Stimulated activated CD8-positive, alpha-beta memory T cell treated with anti-CD3 and anti-CD28 coated beads, Interleukin-15, amount 100 ng/mL, for 48 hours (primary cell): ENCODE results near the gene RYR1.

Experiments
- DNase-seq, 2 donors: peaks; one replicate each; pipeline ENCODE4 v3.0.0-alpha.2; 2020; ENCODE audit warnings: low read depth in 2 of 2

The RYR1 gene

DNA sequence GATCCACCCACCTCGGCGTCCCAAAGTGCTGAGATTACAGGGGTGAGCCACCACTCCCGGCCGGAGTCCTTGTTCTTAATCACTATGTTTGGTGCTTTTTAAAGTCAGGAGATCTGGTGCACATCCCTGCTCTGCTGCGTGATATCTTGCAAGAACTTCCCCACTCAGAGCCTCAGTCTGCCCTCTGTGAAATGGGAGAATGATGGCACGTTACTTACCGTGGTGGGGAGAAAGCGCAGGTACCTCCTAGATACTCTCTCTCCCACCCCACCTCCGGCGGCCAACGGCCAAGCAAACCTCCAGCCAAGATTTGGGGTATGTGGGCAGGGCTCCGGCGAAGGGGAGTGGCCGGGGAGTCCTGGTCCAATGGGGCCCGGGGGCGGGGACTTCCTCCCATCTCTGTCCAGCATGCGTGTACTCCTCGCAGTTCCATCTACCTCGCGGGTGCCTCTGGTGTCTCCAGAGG lies at the start of gene RYR1:
Gene RYR1 (plus strand): TSS at position 424 of the 466 bp plus-strand sequence. CDS start 139 bp downstream, outside the sequence.
- peak in 1 of 2 donors; percentile 56 for DNase-seq

DNA sequence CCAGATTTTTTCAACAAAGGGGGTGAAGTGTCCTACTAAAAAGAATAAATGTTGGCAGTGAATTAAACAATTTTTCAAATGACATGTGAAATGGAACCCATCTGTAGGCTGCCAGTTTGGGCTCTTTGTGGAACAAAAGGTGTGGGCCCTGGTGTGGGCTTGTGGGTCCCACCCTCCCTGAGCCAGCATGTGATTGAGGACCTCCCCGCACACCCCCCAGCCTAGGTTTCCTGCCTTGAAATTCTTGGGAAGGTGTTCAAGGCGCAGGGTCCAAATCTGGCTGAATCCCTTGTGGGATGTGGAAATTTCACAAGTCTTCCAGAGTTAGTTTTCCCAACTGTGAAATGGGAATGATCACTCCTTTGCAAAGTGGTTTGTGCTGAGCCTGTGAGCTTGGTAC lies 49.7 kb upstream of the RYR1 start:
- DNase-seq, result no peak

DNA sequence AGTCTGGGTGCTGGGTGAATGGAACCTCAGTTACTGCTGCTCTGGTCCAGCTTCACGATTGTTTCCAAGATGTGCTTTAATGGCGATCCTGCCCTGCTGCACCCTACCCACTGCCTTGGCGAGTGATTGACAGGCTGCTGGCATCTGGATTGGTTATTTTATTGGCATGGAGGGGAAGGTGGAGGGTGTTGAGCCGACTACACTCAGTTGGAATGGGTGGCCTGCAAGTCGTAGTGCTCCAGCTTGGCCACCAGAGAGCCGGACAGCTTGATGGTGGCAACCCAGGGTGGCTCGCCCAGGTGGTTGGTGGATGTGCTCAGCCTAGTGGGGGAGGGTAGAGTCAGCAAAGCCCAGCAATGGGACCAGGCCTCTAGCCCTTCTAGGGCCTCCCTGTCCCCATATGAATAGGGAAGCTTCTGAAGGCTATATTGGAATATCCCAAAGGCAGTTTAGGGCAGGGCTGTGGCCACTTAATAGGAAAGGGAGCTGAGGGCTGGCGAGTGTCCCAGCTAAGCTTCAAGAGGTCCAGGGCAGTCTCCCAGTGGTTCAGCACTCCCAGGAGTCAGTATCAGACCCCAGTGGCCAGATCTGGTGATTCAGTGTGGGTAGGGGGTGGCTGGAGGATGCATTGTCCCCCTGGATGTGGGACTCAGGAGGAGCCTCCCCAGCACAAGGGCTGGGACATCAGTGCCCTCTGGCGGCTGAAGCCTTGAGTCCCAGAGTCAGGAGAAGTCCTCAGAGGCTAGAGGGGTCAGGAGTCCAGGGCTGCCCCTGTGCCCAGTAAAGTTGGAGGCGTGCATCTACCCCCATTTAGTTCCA lies 49.1 kb upstream of the RYR1 start:
- no peak for DNase-seq

DNA sequence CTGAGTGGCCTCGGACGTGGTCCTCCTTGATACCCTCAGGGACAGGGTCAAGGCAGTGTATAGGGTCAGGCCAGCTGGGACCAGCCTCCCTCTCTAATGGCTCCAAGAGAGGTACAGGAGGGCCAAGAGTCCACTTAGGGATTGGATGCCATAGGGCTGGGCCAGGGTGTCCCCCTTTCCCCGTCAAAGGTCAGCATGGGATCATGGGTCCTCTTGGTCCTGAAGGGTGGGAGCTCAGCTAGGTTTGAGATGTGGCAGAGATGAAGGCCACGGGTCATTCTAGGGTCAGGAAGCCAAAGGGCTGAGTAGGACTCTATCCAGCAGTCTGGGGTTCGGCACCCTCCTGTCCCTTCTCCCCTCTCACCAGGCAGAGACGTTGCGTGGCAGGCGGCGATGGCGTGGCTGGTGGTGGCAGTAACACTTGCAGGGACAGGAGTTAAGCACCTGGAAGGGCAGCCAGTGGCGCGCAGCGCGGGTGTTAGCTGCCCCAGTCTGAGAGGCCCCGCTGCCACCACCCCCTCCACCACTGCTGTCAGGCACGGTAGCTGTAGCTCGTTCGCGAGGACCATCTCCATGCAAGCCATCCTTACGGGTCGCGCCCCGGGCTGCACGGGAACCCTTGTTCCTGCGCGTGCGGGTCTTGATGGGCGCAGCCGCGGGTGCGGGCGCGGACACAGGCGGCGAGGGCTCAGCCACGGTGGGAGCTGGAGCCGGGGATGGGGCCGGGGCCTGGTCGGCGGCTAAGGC lies 48.3 kb upstream of the RYR1 start:
- DNase-seq, result no peak

DNA sequence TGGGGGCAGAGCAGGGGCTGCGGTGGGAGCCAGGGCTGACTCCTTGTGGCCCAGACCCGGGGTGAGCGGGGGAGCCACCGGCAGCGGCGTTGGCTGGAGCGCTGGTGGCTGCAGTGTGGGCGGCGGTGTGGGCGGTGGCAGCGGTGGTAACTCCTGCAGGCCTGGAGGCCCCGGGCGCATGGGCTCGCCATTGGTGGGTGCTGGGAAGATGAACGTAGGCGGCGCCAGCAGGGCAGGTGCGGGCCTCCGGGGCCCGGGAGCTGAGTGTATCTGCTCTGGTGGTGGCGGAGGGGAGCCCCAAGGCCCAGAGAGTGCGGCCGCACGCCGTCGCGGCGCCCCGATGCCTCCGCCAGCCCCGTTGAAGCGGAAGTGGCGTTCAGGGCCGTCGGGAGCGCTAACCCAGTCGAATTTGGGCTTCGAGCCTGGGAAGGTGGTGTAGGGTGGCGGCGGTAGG lies 47.7 kb upstream of the RYR1 start:
- no peak for DNase-seq

DNA sequence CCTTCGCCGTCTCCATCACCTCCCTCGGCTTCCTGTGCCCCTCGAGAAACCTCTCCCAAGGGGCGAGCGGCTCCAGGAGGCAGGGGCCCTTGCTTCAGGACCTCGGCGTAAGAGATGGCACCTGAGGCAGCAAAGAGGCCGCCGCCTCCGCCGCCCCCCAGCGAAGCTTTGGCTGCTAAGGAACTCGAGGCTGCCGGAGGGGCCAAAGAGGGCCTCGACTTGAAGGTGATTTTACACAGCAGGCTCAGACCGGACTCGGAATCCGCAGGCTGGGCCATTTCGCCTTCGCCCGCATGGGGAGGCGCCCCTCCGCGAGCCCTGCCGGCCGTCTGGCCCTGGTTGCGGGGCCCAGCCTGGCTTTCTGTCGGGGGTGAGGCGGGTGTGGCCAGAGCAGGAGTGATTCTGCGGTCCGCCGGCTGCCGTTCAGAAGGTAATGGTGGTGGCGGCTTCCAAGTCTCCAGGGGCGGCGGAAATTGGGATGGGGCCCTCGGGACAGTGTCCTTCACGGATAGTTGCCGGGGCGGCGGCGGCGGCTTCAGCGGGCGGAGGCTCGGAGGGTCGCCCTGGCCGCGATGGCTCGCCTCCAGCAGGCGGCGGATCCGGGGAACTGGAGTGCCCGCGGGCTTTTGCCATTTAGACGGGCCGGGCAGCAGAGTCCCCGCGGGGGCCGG lies 47.1 kb upstream of the RYR1 start:
- DNase-seq, result no peak

DNA sequence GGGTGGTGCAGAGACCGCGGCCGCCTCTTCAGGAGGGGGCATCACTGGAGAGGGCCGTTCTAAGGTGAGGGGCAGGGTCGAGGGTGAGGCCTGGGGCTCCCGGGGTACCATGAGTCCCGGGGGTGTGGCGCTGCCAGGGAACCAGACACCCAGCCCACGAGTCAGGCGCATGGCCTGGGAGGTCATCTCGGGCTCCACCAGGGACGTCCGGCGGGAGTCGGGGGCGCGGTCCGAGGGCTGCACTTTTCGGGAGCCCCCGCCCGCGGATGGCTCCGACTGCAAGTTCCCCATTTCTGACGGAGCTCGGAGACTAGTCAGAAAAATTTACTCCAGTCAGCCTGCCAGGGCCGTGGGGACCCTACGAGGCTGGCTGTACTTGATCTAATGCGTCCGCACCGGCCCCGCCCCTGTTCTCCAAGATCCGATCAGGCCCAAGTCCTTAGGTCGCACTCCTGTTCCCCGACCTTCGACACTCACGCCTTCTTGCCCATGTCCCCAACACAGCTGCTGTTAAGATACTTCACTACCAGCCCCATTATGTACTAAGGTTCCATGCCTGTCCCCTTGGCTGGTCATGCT lies 46.4 kb upstream of the RYR1 start:
- no peak for DNase-seq

DNA sequence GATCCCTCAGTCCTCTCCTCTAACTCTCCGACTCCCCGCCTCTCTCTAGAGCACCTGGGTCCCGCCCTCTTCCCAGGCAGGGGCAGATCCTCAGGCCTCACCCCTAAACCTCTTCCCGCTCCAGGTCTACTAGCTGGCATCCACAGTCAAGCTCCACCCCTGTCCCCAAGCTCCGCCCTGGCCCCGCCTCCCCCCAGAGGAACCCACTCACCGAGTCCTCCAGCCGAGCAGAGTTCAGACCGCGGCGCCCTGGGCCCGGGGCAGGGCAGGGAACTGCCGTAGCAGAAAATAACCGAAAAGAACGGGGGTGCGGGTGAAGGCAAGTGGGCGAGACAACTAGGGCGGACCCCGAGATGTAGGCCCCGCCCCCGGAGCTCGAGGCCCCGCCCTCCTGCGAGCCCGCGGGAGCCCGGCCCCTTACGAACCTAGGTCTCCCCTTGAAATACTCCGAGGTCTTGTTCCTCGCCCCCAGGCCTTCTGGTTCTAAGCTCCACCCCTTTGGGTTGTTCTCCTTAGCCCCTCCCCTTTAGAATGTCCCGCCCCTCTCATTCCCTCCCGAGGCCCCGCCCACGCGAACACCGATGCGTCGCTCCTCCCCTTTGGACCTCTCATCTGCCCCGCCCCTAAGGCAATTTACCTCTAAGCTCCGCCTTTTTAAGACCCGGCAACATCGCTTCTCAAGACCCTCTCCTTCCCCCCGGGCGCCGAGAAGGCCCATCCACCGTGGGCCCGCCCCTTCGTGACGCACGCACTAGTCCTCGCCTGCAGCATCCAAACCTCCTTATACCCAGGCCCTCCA lies 45.7 kb upstream of the RYR1 start, which contains the start of gene GGN:
Gene GGN (minus strand): TSS at position 485 of the 799 bp plus-strand sequence. CDS start 773 bp downstream, outside the sequence.
- peak; percentile 59 to 76 for DNase-seq

DNA sequence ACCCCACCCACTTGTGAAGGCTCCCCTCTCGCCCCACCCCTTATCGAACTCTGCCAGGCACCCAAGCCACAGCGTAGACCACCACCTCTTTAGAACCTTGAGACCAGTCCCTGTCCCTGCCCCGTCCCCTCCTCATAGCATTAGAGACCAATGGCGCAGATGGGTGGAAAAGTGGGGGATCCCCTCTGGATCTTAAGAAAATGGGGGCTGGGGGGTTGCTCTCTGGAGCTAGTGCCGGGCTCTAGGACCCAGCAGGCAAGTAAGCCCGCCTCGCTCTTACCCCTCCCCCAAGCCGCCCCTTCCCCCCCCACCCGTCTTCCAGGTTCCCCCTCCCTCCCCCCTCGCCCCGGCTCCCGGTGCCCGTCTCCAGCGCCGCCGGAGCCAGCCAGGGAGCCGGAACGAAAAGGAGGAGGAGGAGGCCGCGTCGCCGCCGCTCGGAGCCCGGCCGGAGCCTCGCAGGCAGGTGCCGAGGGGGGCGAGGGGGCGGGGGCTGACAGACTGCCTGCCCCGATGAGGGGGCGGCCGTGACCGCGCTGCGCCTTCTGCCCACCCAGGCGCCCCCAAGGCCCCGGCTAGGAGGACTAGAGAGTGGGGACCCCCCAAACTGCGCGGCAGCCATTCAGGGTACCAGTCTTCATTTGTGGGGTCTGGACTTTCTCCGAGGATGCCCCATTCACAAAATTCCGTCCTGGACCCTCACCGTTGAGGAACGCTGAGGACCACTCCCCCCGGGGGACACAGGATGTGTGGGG lies 45.0 kb upstream of the RYR1 start, which contains the start of gene SPRED3:
Gene SPRED3 (plus strand): TSS at position 349 of the 752 bp plus-strand sequence. CDS start 1,606 bp downstream, outside the sequence.
- DNase-seq, result no peak

DNA sequence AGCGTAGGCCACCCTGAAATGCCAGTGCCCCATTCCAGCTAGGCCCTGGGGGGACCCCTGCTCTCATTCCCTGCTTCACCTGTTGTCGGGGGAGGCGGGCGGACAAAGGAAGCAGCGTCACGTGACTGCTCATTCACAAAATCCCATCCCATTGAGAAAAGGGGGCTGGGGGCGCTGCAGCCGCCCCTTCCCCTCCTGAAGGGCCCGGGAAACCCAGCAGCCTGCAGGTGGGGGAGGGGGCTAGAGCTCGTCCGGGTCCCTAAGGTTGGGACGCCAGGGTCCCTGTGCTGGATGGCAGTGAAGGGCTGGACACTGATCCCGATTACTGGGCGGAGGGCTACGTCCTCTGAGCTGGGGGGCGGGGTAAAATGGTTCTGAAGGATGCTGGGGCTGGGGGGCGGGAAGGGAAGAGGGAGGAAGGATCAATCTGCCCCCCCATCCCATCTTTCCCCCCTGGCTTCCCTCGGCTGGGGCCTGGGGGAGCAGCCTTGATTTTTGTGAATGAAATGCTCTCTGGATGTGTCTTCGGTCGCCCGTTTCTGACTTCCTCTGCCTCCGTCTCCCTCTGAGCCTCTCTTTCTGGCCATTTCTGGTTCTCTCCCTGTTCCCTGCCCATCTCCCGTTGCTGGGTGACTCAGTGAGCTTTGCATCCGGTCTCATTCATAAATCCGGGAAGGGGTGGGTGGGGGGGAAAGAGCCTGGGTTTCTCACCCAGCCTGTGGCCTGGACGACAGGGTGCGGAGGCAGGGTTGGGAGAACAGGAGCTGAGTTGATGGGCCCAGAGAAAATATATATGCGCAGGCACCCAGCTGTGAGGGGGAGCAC lies 44.2 kb upstream of the RYR1 start:
- no peak for DNase-seq

DNA sequence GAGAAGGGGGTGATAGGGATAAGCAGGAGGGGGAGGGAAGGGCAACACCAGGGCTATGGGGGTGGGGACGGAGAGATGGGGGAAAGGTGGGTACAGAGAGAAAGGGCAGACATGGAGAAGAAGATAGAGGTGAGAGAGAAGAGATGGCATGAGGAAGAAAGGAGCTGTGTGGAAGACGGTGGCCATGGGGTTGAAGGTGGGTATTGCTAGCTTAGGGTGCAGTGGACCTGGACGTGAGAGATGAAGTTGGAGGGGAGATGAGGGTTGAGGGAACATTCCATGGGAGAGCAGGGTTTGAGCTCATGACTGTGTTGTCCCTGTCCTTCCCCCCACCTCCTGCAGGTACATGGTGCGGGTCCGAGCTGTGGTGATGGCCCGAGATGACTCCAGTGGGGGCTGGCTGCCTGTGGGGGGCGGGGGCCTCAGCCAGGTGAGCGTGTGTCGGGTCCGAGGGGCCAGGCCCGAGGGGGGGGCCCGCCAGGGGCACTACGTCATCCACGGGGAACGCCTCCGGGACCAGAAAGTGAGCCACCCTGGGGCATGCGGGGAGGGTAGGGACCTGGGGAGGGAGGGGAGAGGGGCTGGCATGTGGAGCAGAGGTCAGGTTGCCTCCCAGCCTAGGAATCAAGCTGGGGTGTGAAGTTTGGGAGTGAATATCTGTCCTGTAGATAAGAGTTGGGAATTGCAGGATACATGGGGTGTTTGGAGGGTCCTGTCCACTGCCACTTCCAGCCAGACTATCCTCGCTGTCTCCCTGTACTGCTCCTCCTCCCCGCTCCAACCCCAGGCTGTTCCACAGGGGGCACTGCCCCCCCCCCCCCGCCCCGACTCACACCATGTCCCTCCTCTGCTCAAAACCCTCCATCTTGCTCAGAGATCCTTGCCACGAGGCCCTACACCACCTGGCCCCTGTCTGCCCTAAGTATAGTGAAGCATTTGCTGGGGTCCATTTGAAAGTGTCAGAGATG lies 43.2 kb upstream of the RYR1 start:
- no peak for DNase-seq

DNA sequence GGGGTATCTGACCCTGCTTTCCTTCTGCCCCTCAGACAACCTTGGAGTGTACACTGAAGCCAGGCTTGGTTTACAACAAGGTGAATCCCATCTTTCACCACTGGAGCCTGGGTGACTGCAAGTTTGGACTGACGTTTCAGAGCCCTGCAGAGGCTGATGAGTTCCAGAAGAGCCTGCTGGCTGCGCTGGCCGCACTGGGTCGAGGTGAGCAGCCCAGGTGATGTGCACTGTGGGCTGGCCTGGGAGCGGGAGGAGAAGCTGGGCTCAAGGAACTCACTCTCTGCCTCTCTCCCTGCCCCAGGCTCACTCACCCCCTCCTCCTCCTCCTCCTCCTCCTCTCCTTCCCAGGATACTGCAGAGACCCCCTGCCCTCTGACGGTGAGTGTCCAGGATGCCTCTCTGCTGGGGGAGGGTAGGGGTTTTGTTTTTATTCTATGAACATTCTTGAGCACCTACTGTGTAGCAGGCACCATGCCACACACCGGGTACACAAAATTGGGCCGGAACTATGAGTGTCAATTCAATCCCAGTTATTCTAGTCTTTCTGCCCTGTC lies 41.5 kb upstream of the RYR1 start:
- DNase-seq, result no peak

DNA sequence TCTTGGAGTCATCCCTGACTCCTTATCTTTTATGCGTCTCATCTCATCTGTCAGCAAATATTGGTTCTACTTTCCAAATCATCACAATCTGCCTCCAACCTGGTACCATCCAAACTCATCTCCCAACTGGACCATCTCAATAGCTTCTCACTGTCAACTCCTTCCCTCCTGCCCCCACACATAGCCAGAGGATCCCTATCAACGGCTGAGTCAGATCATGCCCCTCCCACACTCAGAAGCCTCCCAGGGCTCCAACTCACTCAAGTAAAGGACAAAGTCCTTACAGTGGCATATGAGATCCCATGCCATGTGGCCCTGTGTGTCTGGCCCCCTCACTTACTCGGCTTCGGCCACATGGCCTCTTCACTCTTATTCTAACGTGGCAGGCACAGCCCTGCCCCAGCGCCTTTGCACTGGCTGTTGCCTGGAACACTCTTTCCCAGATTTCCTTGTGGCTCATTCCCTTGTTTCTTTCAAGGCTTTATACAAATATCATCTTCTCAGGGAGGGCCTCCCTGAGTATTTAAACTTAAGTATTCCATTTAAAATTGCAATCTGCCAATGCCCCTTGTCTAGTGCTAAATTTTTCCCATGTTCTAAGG lies 40.7 kb upstream of the RYR1 start:
- DNase-seq, result no peak

DNA sequence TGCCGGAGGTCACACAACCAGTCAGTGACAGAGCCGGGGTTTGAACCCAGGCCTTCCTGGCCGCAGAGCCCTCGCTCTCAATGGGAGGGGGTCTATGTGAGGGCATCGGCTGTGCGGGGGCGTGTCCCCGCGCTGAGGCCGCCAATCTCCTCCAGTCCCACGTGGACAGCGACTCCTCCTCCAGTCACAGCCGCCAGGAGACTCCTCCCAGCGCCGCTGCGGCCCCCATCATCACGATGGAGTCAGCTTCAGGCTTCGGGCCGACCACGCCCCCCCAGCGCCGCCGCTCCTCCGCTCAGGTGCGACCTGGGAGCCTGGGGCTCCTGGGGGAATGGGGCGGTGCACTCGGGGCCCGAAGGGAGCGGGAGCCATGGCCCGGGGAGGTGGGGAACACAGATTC lies 39.0 kb upstream of the RYR1 start:
- DNase-seq, result peak; percentile 73 to 76

DNA sequence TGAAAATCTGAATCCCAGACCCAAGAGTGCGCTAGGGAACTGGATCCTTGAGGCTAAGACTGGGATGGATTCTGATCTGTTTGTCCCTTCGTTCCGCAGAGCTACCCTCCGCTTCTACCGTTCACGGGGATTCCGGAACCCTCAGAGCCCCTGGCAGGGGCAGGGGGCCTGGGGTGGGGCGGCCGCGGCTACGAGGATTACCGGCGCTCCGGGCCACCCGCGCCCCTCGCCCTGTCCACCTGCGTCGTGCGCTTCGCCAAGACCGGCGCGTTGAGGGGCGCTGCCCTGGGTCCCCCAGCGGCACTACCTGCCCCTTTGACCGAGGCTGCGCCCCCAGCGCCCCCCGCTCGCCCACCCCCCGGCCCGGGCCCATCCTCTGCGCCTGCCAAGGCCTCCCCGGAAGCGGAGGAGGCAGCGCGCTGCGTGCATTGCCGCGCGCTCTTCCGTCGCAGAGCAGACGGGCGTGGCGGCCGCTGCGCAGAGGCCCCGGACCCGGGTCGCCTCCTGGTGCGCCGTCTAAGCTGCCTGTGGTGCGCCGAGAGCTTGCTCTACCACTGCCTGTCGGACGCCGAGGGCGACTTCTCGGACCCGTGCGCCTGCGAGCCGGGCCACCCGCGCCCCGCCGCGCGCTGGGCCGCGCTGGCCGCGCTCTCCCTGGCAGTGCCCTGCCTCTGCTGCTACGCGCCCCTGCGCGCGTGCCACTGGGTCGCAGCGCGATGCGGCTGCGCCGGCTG lies 37.9 kb upstream of the RYR1 start:
- no peak for DNase-seq

DNA sequence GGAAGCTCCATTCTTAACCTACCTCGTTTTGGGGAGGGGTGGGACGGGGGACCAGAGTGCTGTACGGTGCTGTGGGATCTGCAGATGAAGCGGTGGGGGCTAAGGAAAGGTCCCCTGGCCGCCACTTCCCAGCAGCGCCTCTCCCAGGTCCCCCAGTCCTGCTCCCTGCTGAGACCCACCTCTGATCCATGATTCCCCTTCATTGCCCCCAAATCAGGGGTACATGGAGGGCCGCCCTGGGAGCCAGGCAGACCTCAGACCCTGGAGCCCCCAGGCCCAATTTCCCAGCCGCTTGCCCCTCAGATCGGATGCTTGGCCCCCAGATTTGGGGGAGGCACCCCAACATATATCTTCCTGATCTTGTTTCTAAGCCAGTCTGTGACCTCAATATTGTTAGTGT lies 34.4 kb upstream of the RYR1 start:
- no peak for DNase-seq

DNA sequence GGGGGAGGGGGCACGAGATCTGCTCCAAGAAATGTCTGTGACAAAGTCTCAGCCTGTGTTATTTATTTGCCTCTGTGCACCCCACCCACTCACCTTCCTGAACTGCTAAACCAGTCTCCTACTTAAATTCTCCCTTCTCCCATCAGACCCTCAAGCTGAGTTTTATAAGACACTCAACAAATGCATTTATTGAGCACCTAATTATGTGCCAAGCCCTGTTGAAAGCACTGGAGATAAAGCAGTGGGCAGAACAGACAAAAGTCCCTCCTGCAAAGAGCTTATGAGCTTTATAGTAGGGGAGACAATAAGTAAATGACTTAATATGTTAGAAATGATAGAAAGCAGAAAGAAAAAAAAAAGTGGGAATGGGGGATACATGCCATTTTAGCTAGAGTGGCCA lies 34.0 kb upstream of the RYR1 start:
- no peak for DNase-seq
